Mammary epithelial cell (primary cell): ENCODE measurements around the gene BNC2.

Experiments
- CTCF ChIP-seq, 2 donors: IDR thresholded peaks in 1 of 2; conservative IDR thresholded peaks in 1 of 2; 2 replicates each; pipeline ENCODE4 v1.5.1; 2011 to 2012; ENCODE audit warnings: inconsistent platforms in 2 of 2, low read length in 2 of 2, mild to moderate bottlenecking in 2 of 2, control low read depth in 1 of 2, low read depth in 1 of 2; ENCODE audit not compliant: insufficient read depth in 1 of 2; ENCODE audit errors: extremely low read depth in 1 of 2
- EZH2 ChIP-seq: IDR thresholded peaks from 2 replicates; pipeline ENCODE4 v1.6.1; 2012; ENCODE audit warnings: low read length, inconsistent platforms, borderline replicate concordance

- TF ChIP-seq CTCF (conservative IDR thresholded peaks at IDR 0.05 in 1 of 2, IDR thresholded peaks at IDR 0.05 in 1 of 2; ENCODE audit: extremely low read depth in 1 of 2, insufficient read depth in 1 of 2, low read depth in 1 of 2, low read length in 2 of 2): no peak
- TF ChIP-seq EZH2: no peak
Measured at GRCh38 chr9:16545639-16546038, 324.8 kb downstream of the BNC2 start.
